ENCODE measurements around the gene MIEN1. TPM values are rescaled to one million over a fixed set of nuclear protein-coding genes. Genes with fewer than 3 reads are reported as not detected.

MIEN1 gene
- total RNA-seq, 1 donor from 2014 or later, result 52.7 TPM

GRCh38 chr17:39747745-39748144, 17.4 kb upstream of the MIEN1 start:
- Mint-ChIP-seq H3K27me3 (ENCODE audit: unreplicated experiment) (no peaks in the 10 kb centered on the region), H3K4me1 (ENCODE audit: unreplicated experiment) (peaks cover 11% of the 10 kb centered on the region), H3K4me3 (ENCODE audit: unreplicated experiment) (no peak overlapping the region), H3K9me3 (ENCODE audit: unreplicated experiment) (no peaks in the 10 kb centered on the region), H3K27ac (ENCODE audit: unreplicated experiment) (no peak overlapping the region), H3K36me3 (ENCODE audit: unreplicated experiment) (no peaks in the 10 kb centered on the region)
- TF ChIP-seq CTCF (IDR thresholded peaks at IDR 0.05), result no peak
- DNase-seq (ENCODE audit: extremely low spot score, unreplicated experiment), result no peak

GRCh38 chr17:39746145-39746461, 15.8 kb upstream of the MIEN1 start:
- no peaks in the 10 kb centered on the region for H3K27me3 Mint-ChIP-seq (ENCODE audit: unreplicated experiment)
- no peaks in the 10 kb centered on the region for H3K36me3 Mint-ChIP-seq (ENCODE audit: unreplicated experiment)
- H3K4me3 Mint-ChIP-seq (ENCODE audit: unreplicated experiment), result no peak overlapping the region
- DNase-seq (ENCODE audit: extremely low spot score, unreplicated experiment), result no peak
- H3K4me1 Mint-ChIP-seq (ENCODE audit: unreplicated experiment), result peaks cover 8% of the 10 kb centered on the region
- H3K27ac Mint-ChIP-seq (ENCODE audit: unreplicated experiment), result no peak overlapping the region
- TF ChIP-seq CTCF (IDR thresholded peaks at IDR 0.05), result no peak
- H3K9me3 Mint-ChIP-seq (ENCODE audit: unreplicated experiment), result no peaks in the 10 kb centered on the region

DNA sequence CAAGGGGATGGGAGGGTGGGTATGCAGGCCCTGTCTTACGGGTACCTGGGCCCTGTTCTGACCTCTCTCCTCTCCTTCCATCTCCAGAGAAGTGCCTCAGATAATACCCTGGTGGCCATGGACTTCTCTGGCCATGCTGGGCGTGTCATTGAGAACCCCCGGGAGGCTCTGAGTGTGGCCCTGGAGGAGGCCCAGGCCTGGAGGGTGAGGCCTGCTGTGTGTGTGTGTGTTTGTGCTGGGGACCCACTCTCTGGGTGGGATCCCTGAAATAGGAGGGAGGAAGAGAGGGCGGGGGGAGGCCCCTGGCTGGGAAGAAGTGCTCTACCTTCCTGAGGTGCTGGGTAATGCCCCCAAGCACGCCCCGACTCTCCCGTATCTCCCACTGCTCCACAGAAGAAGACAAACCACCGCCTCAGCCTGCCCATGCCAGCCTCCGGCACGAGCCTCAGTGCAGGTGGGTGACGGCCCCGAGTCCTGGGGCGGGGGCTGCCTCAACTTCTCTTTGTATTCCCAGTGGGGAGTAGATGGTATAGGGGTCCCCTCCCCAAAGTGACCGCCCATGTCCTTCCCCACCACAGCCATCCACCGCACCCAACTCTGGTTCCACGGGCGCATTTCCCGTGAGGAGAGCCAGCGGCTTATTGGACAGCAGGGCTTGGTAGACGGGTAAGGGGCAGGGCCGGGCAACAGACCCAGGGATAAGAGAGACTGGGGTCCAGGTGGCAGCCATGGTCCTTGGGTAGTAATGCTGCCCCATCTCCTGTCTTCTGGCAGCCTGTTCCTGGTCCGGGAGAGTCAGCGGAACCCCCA, 15.2 kb upstream of the MIEN1 start:
- no peaks in the 10 kb centered on the region for H3K9me3 Mint-ChIP-seq (ENCODE audit: unreplicated experiment)
- no peak overlapping the region for H3K27ac Mint-ChIP-seq (ENCODE audit: unreplicated experiment)
- no peaks in the 10 kb centered on the region for H3K27me3 Mint-ChIP-seq (ENCODE audit: unreplicated experiment)
- no peak overlapping the region for H3K4me3 Mint-ChIP-seq (ENCODE audit: unreplicated experiment)
- no peak for TF ChIP-seq CTCF (IDR thresholded peaks at IDR 0.05)
- DNase-seq (ENCODE audit: extremely low spot score, unreplicated experiment), result no peak
- H3K36me3 Mint-ChIP-seq (ENCODE audit: unreplicated experiment), result no peaks in the 10 kb centered on the region
- H3K4me1 Mint-ChIP-seq (ENCODE audit: unreplicated experiment), result peaks cover 12% of the 10 kb centered on the region

DNA sequence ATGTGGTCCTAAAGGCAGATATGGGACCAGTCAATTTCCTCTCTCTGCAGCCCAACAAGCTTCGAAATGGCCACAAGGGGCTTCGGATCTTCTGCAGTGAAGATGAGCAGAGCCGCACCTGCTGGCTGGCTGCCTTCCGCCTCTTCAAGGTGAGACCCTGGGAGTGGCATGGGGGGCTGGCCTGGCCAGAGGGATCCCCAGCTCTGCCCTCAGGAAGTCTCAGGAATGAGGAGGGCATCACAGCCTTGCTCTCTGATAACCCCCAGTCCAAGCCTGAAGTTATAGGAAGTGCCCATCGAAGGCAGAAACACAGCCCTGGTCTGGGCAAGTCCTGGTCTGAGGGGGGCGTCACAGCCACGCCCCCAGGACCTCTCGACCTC, 14.5 kb upstream of the MIEN1 start:
- Mint-ChIP-seq H3K36me3 (ENCODE audit: unreplicated experiment) (no peaks in the 10 kb centered on the region), H3K27me3 (ENCODE audit: unreplicated experiment) (no peaks in the 10 kb centered on the region), H3K4me1 (ENCODE audit: unreplicated experiment) (peaks cover 13% of the 10 kb centered on the region), H3K27ac (ENCODE audit: unreplicated experiment) (no peak overlapping the region), H3K9me3 (ENCODE audit: unreplicated experiment) (no peaks in the 10 kb centered on the region), H3K4me3 (ENCODE audit: unreplicated experiment) (no peak overlapping the region)
- DNase-seq (ENCODE audit: extremely low spot score, unreplicated experiment), result no peak
- no peak for TF ChIP-seq CTCF (IDR thresholded peaks at IDR 0.05)

DNA sequence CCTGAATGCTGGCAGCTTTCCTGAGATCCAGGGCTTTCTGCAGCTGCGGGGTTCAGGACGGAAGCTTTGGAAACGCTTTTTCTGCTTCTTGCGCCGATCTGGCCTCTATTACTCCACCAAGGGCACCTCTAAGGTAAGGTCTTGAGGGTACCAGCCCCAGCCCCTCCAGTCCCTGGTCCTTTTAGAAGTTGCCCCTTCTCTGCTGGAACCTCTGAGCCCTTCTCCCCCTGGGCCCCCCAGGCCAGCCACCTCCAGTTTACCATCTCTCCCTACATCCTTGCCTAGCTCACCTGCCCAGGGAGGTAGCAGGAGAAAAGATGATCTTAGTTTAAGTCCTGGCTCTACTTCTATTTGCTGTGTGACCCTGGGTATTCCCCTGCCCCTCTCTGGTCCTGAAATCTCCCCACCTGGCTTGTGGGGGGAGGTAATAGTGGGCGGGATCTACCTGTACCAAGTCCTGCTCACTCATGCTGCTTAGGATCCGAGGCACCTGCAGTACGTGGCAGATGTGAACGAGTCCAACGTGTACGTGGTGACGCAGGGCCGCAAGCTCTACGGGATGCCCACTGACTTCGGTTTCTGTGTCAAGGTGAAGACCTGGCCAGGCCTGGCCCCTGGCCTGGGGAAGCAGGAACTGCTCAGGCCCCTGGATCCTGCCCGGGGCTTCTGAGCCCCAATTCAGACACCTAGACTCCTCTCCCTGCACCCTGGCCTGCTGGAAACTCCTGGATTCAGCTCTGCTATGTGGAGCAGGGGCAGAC, 13.9 kb upstream of the MIEN1 start:
- H3K36me3 Mint-ChIP-seq (ENCODE audit: unreplicated experiment), result no peaks in the 10 kb centered on the region
- H3K27ac Mint-ChIP-seq (ENCODE audit: unreplicated experiment), result no peak overlapping the region
- DNase-seq (ENCODE audit: extremely low spot score, unreplicated experiment), result no peak
- no peak for TF ChIP-seq CTCF (IDR thresholded peaks at IDR 0.05)
- no peaks in the 10 kb centered on the region for H3K27me3 Mint-ChIP-seq (ENCODE audit: unreplicated experiment)
- no peak overlapping the region for H3K4me3 Mint-ChIP-seq (ENCODE audit: unreplicated experiment)
- peaks cover 18% of the 10 kb centered on the region for H3K4me1 Mint-ChIP-seq (ENCODE audit: unreplicated experiment)
- no peaks in the 10 kb centered on the region for H3K9me3 Mint-ChIP-seq (ENCODE audit: unreplicated experiment)
